ENCODE measurements around the gene INTS15. TPM values are rescaled to one million over a fixed set of nuclear protein-coding genes. Genes with fewer than 3 reads are reported as not detected.

The INTS15 gene
- total and polyA plus RNA-seq, 4 donors = 13.8 to 34.5 (median 22.4) TPM

DNA sequence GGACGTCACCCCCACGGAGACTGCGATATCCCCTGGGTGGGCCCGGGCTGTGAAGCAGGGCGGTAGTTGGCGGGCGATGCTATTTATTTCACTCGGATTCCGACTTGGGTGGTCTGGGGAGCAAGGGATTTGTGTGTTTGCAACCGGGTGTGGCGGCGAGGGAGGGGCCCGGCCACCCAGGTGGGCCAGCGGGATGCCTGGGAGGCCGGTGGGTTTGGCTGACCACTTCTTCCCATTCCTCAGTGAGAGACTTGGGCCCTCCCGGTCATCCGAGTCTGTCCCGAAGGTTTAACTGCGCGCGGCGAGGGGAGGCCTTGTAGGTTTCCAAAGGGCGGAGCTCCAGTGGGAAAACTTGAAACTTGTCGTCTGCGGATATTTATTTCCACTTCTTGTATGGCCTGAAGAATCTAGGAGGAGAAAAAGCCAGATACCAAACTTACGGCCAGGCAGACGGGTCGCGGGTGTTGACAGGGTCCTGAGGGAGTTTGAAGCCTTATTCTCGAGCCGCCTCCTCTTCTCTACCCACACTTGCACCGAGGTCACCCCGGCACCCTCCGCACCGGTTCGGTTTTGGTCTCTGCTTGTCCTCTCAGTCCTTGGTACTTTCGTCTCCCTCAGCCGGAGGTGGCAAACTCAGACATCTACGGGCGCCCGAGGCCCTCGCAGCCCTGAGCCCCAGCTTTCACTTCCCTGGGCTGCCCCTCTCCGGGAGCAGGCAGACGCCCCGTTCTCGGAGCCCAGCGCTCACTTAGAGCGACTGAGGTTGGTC lies 65.2 kb downstream of the INTS15 start:
- DNase-seq (no peak), ATAC-seq (ENCODE audit: insufficient read depth, low FRiP score) (no peak)
- Histone ChIP-seq H3K27ac (ENCODE audit: low read depth in 1 of 2, low read length in 1 of 2) (no peak overlapping the region), H3K9me3 (ENCODE audit: control insufficient read depth in 4 of 4, insufficient read depth in 3 of 4, low read length in 3 of 4) (peaks cover 0 to 34% (median 0%) of the 10 kb centered on the region in 4 donors), H3K9ac (ENCODE audit: insufficient read depth in 1 of 2, low read length in 2 of 2) (no peak overlapping the region), H3K27me3 (ENCODE audit: control insufficient read depth in 3 of 3, insufficient read depth in 3 of 3, low read length in 2 of 3) (no peaks in the 10 kb centered on the region), H3K36me3 (ENCODE audit: control insufficient read depth in 4 of 4, insufficient read depth in 4 of 4, low read length in 4 of 4) (peaks cover 9 to 56% (median 24%) of the 10 kb centered on the region in 4 donors), H3K4me1 (ENCODE audit: control insufficient read depth in 5 of 5, insufficient read depth in 5 of 5, low read length in 5 of 5) (peaks cover 0 to 6% (median 0%) of the 10 kb centered on the region in 5 donors), H3K4me3 (no peak overlapping the region)
- WGBS, 2 donors = 96% methylated on average over 46 to 48 of the region's 48 CpGs
- TF ChIP-seq, protein P1, sequence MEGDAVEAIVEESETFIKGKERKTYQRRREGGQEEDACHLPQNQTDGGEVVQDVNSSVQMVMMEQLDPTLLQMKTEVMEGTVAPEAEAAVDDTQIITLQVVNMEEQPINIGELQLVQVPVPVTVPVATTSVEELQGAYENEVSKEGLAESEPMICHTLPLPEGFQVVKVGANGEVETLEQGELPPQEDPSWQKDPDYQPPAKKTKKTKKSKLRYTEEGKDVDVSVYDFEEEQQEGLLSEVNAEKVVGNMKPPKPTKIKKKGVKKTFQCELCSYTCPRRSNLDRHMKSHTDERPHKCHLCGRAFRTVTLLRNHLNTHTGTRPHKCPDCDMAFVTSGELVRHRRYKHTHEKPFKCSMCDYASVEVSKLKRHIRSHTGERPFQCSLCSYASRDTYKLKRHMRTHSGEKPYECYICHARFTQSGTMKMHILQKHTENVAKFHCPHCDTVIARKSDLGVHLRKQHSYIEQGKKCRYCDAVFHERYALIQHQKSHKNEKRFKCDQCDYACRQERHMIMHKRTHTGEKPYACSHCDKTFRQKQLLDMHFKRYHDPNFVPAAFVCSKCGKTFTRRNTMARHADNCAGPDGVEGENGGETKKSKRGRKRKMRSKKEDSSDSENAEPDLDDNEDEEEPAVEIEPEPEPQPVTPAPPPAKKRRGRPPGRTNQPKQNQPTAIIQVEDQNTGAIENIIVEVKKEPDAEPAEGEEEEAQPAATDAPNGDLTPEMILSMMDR (IDR thresholded peaks at IDR 0.05; ENCODE audit: control extremely low read depth, extremely low read depth) = no peak

DNA sequence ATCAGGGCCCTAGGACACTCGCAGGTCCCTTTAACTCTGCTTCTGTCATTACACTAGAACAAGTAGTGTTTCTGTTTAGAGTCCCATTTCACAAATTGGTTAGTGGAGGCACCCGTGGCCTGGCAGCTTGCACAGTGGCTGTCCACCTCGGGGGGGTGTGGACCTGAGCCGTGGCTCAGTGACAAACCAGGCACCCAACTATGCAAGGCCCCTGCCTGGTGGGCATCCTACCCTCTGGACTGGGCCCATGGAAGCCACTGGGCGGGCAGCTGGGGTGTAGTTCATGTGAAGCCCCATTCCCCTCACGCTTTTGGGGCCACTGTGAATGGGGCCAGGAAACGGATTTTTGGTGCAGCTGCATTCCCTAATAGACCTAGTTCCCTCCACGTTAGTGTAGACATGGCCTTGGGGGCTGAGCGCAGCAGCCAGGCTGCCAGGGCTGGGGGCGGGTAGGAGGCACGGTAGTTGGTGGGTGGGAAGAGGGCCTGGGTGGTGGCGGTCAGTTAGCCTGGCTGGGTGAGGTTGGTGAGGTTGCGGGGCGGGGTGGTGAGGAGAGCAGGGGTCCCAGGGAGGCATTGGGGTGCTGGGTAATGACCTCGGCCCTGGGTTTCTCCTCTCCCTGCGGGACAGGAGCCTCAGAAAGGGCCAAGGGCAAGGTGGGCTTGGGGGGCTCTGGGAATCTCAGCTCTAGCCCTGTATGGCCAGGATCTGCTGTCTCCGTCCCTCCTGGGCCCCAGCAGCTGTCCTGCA lies 66.0 kb downstream of the INTS15 start:
- DNase-seq (no peak), ATAC-seq (ENCODE audit: insufficient read depth, low FRiP score) (no peak)
- H3K27me3 ChIP-seq (ENCODE audit: control insufficient read depth in 3 of 3, insufficient read depth in 3 of 3, low read length in 2 of 3) = no peaks in the 10 kb centered on the region
- peaks cover 0 to 6% (median 0%) of the 10 kb centered on the region in 5 donors for H3K4me1 ChIP-seq (ENCODE audit: control insufficient read depth in 5 of 5, insufficient read depth in 5 of 5, low read length in 5 of 5)
- H3K4me3 ChIP-seq = no peak overlapping the region
- H3K9me3 ChIP-seq (ENCODE audit: control insufficient read depth in 4 of 4, insufficient read depth in 3 of 4, low read length in 3 of 4) = peaks cover 0 to 29% (median 0%) of the 10 kb centered on the region in 4 donors
- H3K36me3 ChIP-seq (ENCODE audit: control insufficient read depth in 4 of 4, insufficient read depth in 4 of 4, low read length in 4 of 4) = peaks cover 6 to 49% (median 20%) of the 10 kb centered on the region in 4 donors
- WGBS, 2 donors = 96 to 97% methylated on average over 17 of the region's 17 CpGs
- TF ChIP-seq, protein P1 (IDR thresholded peaks at IDR 0.05; ENCODE audit: control extremely low read depth, extremely low read depth) = no peak
- no peak overlapping the region for H3K27ac ChIP-seq (ENCODE audit: low read depth in 1 of 2, low read length in 1 of 2)
- no peak overlapping the region for H3K9ac ChIP-seq (ENCODE audit: insufficient read depth in 1 of 2, low read length in 2 of 2)

DNA sequence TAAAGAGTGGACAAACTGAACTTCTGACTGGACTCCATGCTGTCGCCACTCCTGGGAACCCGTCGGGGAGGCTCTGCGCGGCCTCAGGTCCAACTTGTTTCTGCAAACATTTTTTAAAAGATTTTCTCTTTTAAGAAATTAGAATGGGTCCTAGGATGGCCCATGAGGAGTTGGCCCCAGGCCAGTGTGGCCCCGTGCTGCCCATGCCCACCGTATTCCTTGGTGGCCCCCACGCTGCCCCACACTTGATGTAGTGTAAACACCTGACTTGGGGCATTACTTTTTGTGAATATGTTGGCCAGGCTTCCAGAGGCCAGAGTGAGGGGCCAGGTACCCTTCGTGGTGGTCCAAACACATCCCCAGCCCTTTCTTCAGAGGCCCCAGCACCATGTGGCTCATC lies 66.6 kb downstream of the INTS15 start:
- H3K9ac ChIP-seq (ENCODE audit: insufficient read depth in 1 of 2, low read length in 2 of 2) = no peak overlapping the region
- no peak overlapping the region for H3K27ac ChIP-seq (ENCODE audit: low read depth in 1 of 2, low read length in 1 of 2)
- H3K4me3 ChIP-seq = no peak overlapping the region
- H3K27me3 ChIP-seq (ENCODE audit: control insufficient read depth in 3 of 3, insufficient read depth in 3 of 3, low read length in 2 of 3) = no peaks in the 10 kb centered on the region
- peaks cover 0 to 28% (median 0%) of the 10 kb centered on the region in 4 donors for H3K9me3 ChIP-seq (ENCODE audit: control insufficient read depth in 4 of 4, insufficient read depth in 3 of 4, low read length in 3 of 4)
- 94 to 96% methylated on average over 9 of the region's 9 CpGs for WGBS, 2 donors
- H3K36me3 ChIP-seq (ENCODE audit: control insufficient read depth in 4 of 4, insufficient read depth in 4 of 4, low read length in 4 of 4) = peaks cover 3 to 46% (median 18%) of the 10 kb centered on the region in 4 donors
- ATAC-seq (ENCODE audit: insufficient read depth, low FRiP score) = no peak
- DNase-seq = no peak
- TF ChIP-seq, protein P1 (IDR thresholded peaks at IDR 0.05; ENCODE audit: control extremely low read depth, extremely low read depth) = no peak
- peaks cover 0 to 6% (median 0%) of the 10 kb centered on the region in 5 donors for H3K4me1 ChIP-seq (ENCODE audit: control insufficient read depth in 5 of 5, insufficient read depth in 5 of 5, low read length in 5 of 5)

Other genes starting within 250 kb of the INTS15 start
- 10 to 100 TPM; 16.2 to 16.7 TPM for gene FAM220A, start 241.1 kb upstream of the INTS15 start, total RNA-seq
- gene FAM220A, start 241.1 kb upstream of the INTS15 start, polyA plus RNA-seq = 1 to 10 TPM; 6.1 to 7.5 TPM
- 100 to 1,000 TPM in 1 of 2 donors, 10 to 100 TPM in 1; 99.1 to 261 TPM for gene RAC1, start 215.5 kb upstream of the INTS15 start, total RNA-seq
- 100 to 1,000 TPM; 251 to 269 TPM for gene RAC1, start 215.5 kb upstream of the INTS15 start, polyA plus RNA-seq
- 10 to 100 TPM; 22.6 to 43.3 TPM for gene DAGLB, start 142.1 kb upstream of the INTS15 start, total RNA-seq
- 10 to 100 TPM; 13.9 to 16.3 TPM for gene DAGLB, start 142.1 kb upstream of the INTS15 start, polyA plus RNA-seq
- 100 to 1,000 TPM in 1 of 2 donors, 10 to 100 TPM in 1; 97.4 to 161 TPM for gene KDELR2, start 105.9 kb upstream of the INTS15 start, total RNA-seq
- 100 to 1,000 TPM in 1 of 2 donors, 10 to 100 TPM in 1; 84.3 to 103 TPM for gene KDELR2, start 105.9 kb upstream of the INTS15 start, polyA plus RNA-seq
- under 1 TPM; 0.77 to 0.80 TPM for gene GRID2IP, start 38.6 kb upstream of the INTS15 start, total RNA-seq
- under 1 TPM; 0.16 to 0.23 TPM for gene GRID2IP, start 38.6 kb upstream of the INTS15 start, polyA plus RNA-seq
- 10 to 100 TPM; 57.3 to 79.6 TPM for gene ZDHHC4, start 12.6 kb upstream of the INTS15 start, total RNA-seq
- 10 to 100 TPM; 44.1 to 46.4 TPM for gene ZDHHC4, start 12.6 kb upstream of the INTS15 start, polyA plus RNA-seq
- gene ZNF853, start 25.6 kb downstream of the INTS15 start, total RNA-seq = 1 to 10 TPM; 5.3 to 7.6 TPM
- 1 to 10 TPM; 1.4 to 2.3 TPM for gene ZNF853, start 25.6 kb downstream of the INTS15 start, polyA plus RNA-seq
- gene ZNF316, start 47.3 kb downstream of the INTS15 start, total RNA-seq = 10 to 100 TPM; 20.9 to 38.5 TPM
- gene ZNF316, start 47.3 kb downstream of the INTS15 start, polyA plus RNA-seq = 10 to 100 TPM; 23.3 to 24.6 TPM
- 10 to 100 TPM; 22.6 to 36.5 TPM for gene ZNF12, start 116.9 kb downstream of the INTS15 start, total RNA-seq
- gene ZNF12, start 116.9 kb downstream of the INTS15 start, polyA plus RNA-seq = 1 to 10 TPM; 9.3 to 9.4 TPM
- 1 to 10 TPM; 5.2 to 9.0 TPM for gene RSPH10B2, start 164.1 kb downstream of the INTS15 start, total RNA-seq
- 1 to 10 TPM; 1.4 to 3.8 TPM for gene RSPH10B2, start 164.1 kb downstream of the INTS15 start, polyA plus RNA-seq
- gene CCZ1B, start 236.3 kb downstream of the INTS15 start, total RNA-seq = 10 to 100 TPM; 43.8 to 66.1 TPM
- gene CCZ1B, start 236.3 kb downstream of the INTS15 start, polyA plus RNA-seq = 10 to 100 TPM; 19.5 to 46.5 TPM

All from lung (tissue), 12 donors.